HG03095 (cell line): ENCODE results near the gene CHRNA7.
"Not testable (repeated sequence)": the region's sequence is repeated elsewhere in the genome, so short reads cannot be mapped to it uniquely, and the experiment has no call there.

Experiments used
- ATAC-seq: cut with Tn5 transposase; IDR thresholded peaks from one replicate; pipeline ENCODE4 v1.9.1; 2021; ENCODE audit warnings: moderate library complexity; ENCODE audit not compliant: unreplicated experiment

CHRNA7 gene

GRCh38 chr15:32166270-32166669, 136.0 kb downstream of the CHRNA7 start:
- ATAC-seq: not testable (repeated sequence)

DNA sequence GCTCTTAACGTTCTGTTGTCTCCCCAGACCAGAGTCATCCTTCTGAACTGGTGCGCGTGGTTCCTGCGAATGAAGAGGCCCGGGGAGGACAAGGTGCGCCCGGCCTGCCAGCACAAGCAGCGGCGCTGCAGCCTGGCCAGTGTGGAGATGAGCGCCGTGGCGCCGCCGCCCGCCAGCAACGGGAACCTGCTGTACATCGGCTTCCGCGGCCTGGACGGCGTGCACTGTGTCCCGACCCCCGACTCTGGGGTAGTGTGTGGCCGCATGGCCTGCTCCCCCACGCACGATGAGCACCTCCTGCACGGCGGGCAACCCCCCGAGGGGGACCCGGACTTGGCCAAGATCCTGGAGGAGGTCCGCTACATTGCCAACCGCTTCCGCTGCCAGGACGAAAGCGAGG, 137.6 kb downstream of the CHRNA7 start:
- not testable (repeated sequence) for ATAC-seq

DNA sequence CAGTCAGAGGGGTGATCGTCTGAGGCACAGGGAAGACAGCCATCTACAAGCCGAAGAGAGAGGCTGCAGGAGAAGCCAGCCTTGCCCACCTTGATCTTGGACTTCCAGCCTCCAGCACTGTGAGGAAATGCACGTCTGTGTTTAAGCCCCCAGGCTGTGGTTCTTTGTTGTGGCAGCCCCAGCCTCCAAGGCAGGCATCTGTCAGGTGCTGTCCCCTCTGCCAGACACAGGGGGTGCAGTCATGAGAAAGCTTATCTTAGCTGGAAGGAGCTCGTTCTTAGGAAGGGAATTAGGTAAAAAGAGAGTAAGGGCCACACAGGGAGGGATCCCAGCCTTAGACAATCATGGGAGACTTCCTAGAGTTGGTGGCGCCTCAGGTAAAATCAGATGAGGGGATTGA, 150.3 kb downstream of the CHRNA7 start:
- not testable (repeated sequence) for ATAC-seq

DNA sequence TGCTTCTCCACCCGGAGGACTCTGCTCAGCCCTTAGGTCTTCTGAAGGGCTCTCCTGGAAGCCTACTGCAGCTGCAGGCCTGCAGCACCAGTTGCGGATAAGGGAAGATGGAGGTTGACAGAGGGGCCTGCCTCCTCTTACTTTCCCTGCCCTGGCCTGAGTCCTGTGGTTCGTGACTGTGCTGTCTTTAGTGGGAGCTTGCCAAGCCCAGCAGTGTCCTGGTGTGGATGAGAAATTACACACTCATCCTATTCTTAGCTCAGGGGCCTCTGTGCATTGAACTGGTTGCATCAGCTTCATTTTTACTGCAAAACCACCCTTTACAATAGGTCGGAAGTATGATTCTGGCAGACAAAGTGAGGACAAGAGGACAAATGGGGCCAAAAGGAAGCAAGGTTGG, 163.5 kb downstream of the CHRNA7 start:
- ATAC-seq: not testable (repeated sequence)

GRCh38 chr15:32196206-32196605, 165.9 kb downstream of the CHRNA7 start:
- ATAC-seq: not testable (repeated sequence)

- not testable (repeated sequence) for ATAC-seq
Measured at GRCh38 chr15:32198938-32199337, 168.6 kb downstream of the CHRNA7 start.

GRCh38 chr15:32209081-32209480, 178.8 kb downstream of the CHRNA7 start:
- ATAC-seq: not testable (repeated sequence)

DNA sequence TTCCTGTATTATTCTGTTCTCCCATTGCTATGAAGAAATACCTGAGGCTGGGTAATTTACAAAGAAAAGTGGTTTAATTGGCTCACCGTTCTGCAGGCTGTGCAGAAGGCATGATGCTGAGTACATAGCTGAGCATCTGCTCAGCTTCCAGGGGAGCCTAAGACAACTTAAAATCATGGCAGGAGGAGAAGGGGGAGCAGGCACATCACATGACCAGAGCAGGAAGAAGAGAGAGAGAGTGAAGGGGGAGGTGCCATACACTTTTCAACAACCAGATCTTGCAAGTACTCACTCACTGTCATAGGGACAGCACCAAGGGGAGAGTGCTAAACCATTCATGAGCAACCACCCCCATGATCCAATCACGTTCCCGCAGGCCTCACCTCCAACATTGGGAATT, 188.4 kb downstream of the CHRNA7 start:
- ATAC-seq: no peak
